Amniotic epithelial cell (primary cell): ENCODE measurements around the gene SRGAP3.
A peak's percentile ranks its signal among the peaks of the same experiment; 100 is the strongest.

Source experiments
- DNase-seq: peaks from one replicate; pipeline ENCODE4 v3.0.0-alpha.2; 2010; ENCODE audit warnings: low read depth

SRGAP3 gene

DNA sequence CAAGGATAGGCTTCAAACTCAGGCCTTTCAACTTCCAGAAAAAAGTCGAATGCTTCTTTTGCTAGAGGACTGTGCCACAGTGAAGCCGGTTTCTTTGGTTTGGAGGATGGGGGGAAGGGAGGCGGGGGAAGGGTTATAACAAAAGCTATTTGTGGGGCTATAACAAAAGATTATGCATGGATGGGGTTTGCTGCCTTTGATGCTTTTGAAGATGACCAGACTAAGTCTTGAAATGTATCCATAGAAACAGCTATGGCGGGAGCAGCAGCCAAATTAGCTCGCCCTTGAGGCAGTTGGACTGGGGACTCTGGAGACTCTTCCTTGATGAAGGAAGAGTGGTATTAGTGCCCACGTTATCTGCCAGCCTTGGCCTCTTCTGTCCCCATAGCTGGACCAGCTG is 47.5 kb downstream of the SRGAP3 start:
- DNase-seq: no peak

DNA sequence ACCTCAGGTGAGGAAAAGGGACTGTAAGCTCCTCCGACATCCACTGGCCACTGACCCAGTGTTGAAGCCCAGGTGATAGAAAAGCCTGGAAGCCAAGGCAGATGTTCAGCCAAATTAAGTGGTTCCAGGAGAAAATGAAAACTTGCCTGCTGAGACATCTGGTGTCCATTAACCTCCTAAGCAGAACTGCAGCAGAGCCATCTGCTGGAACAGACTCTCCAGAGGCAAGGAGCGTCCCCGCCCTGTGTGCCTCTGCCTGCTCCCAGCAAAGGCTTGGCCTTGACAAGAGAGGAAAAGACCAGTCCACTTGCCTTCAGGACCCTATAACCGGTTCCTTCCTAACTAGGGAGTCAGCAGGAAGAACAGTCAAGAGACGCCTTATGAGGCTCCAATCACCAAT is 48.2 kb downstream of the SRGAP3 start:
- no peak for DNase-seq

DNA sequence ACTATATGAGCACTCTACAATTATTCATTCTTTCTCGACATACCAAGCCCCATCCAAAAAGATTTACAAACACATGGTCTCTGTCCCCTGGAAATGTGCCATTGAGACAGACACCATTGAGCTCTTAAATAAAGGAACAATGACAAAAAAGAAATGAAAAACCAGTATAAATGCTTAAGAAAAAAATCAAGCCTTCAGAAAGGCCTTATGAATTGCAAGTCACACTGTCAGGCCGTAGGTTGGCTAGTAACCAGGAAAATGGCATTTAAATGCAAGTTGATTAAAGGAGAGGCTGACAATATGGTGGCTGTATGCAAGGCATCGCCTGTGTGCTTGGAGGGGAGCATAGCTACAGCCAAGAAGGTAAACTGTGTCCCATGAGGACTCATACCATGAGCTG is 49.7 kb downstream of the SRGAP3 start:
- no peak for DNase-seq

DNA sequence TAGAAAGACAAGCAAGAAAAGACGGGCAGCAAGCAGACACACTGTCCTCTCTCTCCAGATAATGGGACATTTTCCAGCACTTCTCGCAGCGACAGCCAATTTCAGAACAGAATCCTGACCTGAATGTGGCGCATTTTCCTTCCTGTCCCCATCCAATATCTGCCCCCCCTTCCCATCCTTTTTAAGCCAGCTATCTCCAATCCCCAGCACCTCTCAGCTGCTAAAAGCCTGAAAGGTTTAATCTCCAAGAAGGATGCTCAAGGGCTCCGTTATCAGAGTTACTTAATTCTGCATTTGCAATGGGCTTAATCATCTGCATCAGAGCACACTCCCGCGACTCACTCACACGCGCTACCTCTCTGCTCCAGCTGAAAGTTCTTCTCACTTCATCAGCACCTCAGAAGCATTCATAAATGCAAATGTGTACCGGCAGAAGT is 50.5 kb downstream of the SRGAP3 start:
- DNase-seq: peak; percentile 28

DNA sequence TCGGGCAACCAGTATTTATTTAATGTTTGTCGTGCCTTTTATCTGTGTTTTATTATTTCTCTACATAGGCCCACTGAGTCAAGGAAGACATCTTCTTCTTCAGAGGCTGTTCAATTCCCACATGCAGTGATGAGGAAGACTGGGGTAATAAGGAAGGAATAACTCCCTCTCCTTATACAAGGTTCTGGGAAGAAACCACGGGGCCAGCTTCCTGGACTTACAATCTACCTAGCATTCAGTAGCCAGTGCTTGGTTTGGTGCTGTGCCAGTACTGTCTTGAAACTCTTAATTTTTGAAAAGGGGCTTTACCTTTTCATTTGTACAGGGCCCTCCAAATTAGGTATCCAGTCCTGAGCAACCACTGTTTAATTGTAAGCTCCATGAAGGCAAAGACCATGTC is 51.2 kb downstream of the SRGAP3 start:
- DNase-seq: no peak

DNA sequence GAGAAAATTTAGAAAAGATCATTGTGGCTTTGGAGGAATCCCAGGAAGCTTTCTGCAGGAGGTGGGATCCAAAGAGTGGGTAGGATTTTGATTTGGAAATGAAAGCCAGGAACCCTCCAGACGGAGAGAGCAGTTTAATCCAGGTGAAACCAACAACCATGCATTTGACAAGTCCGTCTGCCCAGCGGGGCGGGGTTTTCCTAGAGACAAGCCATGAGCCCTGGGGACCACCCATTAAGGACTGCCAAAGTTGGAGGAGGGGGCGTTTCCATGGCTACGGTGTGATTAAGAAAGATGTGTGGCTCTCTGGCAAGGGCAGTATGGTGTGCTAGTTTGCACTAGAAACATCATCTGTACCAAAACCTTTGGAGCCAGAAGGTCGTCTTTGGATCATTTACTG is 53.4 kb downstream of the SRGAP3 start:
- no peak for DNase-seq

DNA sequence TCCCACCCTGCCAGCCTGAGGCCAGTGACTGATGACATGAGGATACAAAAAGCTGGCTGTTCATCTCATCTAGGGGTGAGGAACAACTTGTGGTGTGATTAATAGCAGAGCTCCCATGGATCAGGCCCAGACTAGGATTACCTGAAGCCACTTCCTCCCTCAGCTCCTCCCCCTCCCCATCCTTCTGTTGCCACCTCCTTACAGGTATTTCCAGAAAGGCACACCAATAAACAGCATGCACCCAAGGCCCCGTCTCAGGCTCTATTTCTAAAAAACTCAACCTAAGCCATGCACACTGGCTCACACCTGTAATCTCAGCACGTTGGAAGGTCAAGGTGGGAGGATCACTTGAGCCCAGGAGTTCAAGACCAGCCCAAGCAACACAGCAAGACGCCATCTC is 54.1 kb downstream of the SRGAP3 start:
- no peak for DNase-seq

DNA sequence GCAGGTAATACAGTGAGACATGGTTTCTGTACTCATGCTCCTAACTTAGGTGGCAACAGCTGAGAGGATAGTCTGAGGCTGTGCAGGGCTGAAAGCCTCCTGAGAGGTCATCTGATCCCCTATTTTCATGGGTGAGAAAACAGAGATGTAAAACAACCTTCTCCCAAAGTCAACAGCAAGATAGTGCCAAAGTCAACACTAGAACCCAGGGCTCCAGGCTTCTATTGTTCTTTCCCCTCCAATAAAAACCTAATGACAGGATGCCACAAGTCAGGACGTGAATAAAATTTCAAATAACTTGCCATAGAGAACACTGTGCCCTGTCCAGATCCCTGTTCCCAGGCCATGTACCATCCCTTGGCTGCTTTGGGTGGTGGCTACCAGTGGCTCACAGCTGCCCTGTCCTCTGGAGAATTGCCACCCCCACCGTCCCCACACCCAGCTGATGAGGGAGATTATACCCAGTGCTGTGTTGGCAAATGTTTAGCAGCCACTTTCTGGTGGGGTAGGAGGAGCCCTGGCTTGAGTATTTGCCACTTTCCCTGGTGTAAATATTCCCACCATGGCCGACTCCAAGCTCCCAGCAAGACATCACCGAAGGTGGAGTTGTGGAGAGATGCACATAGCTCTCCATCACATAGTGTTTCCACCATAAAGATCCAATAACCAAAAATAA is 54.8 kb downstream of the SRGAP3 start:
- DNase-seq: no peak

DNA sequence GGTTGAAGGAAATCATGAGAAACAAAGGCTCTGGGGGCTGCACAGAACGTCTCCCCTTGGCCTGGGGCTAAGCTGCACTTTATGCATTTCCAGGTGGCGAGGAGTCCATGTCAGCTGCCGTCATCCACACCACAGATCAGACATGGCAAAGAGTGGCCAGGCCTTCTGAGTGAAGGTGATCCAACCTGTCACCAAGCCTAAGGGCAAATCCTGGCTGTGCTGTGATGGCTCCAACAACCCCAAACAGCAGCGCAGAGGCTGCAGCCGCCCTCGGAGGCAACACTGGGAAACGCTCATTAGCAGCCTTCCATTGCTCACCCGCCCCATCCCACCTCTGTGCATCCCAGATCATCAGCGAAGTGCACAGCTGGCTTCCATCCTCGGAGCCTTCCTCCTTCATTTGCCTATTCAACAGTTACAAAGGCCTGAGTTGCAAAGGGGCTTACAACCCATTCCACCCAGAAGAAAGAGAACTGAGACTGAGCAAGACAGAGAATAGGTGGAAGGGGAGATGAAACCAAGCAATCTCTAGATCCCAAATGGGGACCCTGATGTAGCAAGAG is 55.7 kb downstream of the SRGAP3 start:
- DNase-seq: no peak

DNA sequence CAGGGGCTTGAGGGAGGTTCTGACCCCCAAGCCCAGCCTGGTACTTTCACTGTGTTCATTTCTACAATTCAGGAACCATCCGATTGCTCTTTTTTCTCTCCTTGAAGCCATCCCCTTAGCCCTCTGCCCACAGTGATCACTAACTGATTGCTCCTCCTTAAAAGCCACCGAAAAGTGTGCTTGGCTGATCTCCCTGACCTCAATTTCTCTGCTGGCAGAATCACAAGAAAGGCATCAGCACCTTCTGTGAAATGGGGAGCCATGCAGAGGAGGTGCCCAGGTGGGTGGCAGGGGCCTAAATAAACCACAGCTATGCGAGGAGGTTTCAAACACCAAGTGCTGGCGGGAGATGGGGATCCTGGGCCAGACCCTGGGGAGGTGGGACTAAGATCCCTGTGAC is 56.2 kb downstream of the SRGAP3 start:
- DNase-seq: no peak

DNA sequence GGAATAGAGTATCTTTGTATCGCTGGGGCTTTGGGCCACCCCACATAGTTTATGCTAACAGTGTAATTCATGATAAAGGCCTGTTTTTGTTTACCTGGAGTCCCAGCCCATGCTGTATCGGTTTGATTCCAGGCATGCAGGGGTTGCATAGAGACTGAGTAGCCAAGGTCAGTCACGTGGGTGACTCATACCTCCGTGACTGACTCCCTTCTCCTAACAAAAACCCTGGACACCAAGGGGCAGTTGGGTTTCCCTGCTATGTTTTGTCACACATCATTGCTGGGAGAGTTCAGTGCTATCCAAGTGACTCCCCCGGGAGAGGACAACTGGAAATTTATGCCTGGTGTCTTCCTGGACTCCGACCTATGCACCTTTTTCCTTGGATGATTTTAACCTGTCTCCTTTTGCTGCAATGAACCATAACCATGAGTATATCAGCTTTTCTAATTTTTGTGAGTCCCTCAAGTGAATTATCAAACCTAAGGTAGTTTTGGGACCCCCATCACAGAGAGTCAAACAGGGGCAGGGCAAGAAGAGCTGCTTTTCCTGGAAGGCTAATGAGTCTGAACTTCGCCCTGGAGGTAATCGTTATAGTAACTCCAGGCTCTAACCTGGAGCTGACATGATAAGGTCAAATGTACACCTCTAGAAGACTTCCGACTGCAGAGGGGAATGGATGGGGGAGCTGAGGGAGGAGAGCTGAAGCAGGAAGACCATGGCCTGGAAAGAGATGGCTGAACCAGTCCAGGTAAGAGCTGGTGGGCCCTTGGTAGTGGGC is 57.0 kb downstream of the SRGAP3 start:
- no peak for DNase-seq

DNA sequence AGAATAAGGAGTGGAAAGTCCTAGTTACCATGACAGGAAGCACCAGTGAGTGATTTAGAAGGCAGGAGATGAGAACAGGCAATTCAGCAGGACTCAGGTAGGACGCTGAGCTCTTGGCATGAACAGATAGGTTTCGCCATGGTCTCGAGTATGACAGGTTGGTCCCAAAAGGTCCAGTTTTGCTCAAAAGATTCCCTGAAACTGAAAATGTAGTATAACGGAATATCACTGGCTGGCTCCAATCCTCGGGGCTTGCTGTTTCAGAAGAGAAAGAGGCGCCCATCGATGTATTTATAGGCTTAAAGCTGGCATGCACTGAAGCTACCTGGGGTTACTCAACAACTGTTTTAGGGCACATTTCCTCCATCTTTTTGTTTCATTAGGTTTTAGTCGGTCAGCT is 59.2 kb downstream of the SRGAP3 start:
- DNase-seq: no peak

DNA sequence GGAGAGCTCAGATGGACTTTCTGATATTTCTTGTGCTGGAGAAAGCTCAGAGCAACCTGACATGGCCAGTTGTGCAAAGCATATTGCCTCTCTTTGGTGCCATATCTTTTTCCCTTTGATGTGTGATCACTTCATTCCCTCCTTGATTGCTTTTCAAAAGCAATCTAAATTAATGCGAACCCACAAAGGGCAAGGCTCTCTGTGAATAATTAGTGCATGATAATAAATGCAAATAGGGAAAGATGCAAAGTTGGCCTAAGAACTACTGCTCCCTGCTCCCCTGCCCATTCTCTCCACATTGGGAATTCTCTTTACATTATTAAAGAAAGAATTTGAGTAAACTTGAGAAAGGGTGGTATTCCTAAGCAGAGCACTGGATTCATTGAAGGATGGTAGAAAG is 60.9 kb downstream of the SRGAP3 start:
- no peak for DNase-seq

DNA sequence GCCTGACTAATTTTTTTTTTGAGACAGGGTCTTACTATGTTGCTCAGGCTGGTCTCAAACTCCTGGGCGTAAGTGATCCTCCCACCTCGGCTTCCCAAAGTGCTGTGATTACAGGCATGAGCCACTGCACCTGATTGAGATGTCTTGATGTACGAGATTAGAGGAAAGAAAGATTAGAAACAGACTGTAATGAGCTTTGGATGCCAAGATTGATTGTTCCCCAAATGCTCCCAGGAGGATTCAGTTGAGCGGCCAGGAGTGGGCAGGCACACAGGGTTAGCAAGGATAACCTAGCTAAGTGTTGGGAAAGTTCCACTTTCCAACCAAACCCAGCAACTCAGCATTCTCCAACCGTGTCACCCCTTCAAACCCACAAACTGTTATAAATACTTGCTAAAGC is 63.7 kb downstream of the SRGAP3 start:
- DNase-seq: no peak

DNA sequence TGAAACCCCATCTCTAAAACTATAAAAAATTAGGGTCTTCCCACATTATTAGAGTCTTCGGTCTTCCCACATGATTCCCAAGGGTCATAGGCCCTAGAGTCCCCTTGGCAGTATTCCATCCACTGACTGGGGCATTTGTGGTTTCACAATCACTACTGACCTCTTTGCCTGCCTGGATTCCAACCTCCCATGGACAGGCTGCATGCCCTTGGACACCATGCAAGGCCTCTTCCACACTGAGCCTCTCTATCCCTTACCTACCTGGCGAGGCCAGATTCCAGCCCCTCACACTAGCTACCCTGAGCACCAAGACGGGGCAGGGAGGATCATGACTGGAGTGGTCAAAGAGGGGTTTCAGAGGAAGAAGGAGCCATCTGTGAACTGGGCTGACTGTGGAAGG is 64.4 kb downstream of the SRGAP3 start:
- DNase-seq: no peak

DNA sequence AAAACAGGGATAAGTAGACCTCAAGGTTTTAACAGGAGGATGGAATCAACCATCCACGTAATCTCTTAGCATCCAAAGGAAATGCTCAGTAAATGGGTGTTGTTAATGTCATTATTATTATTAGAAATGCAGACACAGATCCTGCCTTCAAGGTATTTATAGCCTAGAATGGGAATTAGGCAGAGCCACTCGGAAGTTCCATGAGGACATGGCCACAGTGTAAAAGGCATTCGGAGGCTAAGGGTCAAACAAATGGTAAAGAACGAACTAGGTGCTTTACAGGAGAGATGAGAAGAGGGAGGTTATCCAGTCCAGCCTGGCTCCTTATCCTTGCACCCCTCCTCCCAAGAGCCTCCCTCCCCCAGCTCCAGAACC is 65.0 kb downstream of the SRGAP3 start:
- DNase-seq: no peak

DNA sequence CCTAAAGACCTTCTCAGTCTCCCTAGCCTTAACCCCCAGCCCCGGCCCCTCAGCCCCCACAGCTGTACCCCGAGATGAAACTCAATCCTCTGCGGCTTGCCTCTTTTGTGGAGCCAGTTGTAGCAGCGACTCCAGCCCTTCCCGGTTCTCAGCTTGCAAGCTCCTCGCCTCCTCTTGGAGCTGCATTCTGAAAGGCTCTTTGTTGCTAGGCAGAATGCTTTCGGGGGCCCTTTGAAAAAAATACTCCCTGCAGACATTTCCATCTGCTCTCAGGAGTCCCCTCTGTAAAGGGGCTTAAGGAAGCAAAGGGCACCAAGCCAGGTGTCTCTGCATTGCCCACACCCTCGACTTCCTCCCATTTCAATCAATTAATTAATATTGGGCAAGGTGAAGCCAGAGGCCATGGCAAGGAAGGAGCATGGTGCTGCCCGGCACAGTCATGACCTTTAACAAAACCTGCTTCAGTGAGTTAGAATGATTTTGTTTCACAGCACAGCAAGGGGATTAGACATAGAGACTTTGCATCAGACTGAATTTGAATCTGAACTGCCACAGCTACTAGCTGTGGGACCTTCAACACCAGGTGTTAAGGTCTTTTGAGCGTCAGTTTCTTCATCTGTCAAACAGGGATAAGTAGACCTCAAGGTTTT is 65.5 kb downstream of the SRGAP3 start:
- no peak for DNase-seq

DNA sequence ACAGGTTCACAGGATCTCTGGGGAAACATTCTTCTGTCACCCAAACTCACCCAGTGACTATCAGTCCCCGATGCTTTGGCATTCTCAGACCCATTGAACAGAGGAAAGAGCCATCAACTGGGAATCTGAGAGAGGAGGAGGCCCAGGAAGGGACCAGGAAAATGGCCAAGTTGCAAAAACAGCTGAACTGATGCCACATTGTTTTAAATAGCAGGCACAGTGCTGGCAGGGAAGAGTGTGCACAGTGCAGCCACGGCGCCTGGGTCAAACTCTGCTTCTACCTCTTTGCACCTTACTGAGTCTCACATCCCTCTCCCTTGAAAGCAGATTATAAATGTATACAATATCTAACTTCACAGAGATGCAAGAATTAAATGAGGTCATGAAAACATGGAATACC is 66.4 kb downstream of the SRGAP3 start:
- DNase-seq: no peak

DNA sequence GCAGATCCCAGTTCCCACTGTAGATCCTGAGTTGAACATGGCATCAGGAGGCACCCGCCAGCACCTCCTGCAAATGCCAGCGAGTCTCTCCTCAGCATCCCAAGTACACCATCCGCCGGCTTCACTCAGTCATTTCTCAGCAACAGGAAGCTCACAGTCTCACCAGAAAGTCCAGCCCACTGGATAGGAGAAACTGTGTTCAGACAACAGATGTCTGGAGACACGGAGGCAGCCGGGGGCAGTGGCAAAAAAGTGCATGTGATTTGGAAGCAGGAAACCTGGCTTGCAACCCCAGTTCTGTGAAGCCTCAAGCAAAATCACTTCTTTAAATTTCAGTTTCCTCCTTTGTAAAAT is 68.7 kb downstream of the SRGAP3 start:
- no peak for DNase-seq

DNA sequence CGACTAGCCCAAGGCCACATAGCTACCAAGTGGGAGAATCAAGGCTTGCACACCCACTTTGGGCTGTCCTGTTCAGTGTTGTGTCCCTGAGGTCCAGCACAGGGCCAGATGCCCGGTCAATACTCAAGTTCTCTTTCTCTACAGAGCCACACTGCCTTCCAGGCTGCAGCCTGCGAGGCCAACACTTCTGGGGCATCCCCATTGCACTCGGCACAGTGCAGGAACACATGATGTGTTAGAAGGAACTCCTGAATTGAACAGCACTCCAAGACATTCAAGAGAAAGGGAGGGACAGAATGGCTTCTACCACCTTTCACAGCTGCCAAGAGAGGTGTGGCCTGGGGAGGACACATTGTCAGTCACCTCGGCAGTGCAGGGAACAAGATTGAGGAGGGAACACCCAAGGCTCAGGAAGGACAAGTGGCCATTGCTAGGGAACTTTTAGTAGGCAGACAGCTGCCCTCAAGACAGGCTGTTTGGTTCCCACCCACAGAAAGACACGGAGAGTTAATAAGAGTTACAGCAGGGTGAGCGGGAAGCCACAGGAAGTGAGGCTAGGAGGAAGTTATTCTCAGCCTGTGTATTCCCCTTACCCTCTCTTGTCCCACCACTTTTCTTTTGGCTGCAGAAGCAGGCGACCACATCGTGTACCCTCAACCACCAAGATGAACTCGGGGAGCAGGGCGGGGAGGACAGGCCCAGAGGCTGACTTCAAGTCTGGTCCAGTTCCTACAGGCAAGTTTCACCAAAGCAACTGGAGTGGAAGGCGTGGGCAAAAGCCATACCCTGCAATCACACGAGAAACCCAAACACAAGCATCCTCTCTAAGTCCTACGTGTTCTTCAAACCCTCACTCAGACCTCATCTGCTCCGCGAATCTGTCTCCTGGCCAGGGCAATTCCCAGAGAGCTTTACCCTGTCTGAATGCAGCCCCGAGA is 69.4 kb downstream of the SRGAP3 start:
- no peak for DNase-seq

DNA sequence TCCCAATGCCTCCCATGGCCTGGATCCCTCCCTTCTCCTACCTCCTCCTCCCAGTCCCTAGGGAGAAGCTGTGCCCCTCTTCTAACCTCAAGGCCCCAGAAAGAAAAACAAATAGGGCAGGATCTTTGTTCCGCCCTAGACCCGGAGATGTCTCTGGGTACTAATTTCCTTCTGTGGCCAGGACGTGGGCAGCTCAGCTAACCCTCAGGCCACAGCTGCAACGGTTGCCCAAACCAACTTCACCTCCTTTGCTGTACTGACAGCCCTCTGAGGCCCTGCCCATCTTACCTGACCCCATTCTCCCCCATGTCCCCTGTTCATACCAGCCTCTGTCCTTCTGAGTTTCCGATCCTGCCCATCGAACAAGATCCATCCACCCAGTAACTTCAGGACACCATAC is 70.7 kb downstream of the SRGAP3 start:
- DNase-seq: no peak

DNA sequence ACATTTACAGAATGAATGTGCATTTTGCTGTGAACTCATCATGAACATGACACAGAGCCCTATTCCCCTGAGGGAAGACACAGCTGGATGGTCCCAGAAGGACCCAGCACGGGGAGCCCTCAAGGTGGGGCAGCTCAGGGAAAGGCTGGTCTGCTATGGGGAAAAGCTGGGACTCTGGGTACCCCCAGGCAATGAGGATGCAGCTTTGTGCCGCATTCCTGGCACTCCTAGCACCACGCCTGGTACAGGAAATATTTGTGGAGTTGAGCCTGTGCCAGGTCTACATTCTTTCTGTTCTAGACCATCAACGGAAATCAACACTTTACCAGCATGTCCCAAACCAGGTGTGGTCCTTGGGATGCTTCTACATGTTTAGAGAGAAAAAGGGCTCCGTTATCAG is 74.0 kb downstream of the SRGAP3 start:
- no peak for DNase-seq
